ENCODE measurements around the gene DIABLO.
"Not testable (repeated sequence)": the region's sequence is repeated elsewhere in the genome, so short reads cannot be mapped to it uniquely, and the experiment has no call there.

Gene DIABLO

GRCh38 chr12:122226366-122227125 is 694 bp upstream of the DIABLO start:
- DNase-seq = no peak

- DNase-seq = no peak
These were observed 9.4 kb downstream of the DIABLO start for GRCh38 chr12:122216445-122216844.

DNA sequence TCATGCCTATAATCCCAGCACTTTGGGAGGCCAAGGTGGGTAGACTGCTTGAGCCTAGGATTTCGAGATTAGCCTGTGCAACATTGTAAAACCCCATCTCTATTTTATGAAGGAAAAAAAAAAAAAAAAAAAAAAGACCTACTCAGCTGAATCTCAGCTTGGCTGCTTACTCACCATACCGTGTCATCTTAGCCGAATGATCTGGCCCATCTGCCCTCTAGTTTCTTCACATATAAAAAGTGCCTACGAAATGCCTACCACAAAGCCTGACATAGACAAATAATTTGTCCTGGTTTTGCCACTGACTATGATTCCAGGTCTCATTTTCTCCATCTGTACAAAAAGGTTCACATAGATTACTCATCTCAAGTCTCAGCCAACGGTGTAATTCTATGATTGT is 10.1 kb downstream of the DIABLO start:
- DNase-seq = no peak

DNA sequence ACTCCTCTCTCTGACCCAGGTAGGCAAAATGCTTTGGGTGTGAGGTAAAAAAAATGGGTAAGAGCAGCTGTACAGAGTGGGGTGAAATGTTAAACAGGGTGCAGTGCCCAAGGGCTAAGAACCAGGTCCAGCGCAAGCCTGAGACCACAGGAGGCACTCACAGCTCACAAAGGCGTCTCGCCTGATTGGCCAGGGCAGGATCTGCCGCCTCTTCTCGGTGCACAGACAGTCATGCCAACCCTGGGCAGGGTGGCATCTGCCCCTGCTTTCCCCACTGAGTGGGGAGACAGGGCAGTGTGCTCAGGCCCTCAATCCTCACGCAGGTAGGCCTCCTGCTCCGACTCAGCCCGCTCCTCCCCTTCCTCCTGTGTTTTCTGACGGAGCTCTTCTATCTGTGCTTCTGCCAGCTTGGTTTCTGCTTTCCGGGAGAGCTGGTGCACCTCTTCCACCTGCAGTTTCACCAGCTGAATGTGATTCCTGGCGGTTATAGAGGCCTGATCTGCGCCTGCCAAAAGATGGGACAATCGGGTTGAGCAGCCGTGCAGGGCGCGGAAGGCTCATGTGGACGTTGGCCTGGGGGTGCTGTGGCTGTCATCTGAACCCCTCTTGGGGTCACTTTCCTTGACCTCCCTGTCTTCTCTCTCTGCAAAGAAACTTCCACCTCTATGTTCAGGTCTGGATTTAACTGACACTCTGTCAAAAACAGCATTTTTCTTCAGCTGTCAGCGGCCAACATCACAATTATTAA is 17.6 kb downstream of the DIABLO start:
- no peak for DNase-seq

- no peak for DNase-seq
These were observed 18.5 kb downstream of the DIABLO start for GRCh38 chr12:122207391-122207790.

DNA sequence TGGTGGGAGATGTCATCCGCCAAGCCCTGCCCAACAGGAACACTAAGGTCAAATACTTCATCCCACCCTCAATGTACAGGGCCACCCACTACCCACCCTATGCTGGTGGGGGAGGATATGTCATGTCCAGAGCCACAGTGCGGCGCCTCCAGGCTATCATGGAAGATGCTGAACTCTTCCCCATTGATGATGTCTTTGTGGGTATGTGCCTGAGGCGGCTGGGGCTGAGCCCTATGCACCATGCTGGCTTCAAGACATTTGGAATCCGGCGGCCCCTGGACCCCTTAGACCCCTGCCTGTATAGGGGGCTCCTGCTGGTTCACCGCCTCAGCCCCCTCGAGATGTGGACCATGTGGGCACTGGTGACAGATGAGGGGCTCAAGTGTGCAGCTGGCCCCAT is 18.9 kb downstream of the DIABLO start:
- DNase-seq = no peak

- DNase-seq = no peak
These were observed 19.6 kb downstream of the DIABLO start for GRCh38 chr12:122206111-122206881.

- DNase-seq = no peak
These were observed 20.6 kb downstream of the DIABLO start for GRCh38 chr12:122205053-122205925.

DNA sequence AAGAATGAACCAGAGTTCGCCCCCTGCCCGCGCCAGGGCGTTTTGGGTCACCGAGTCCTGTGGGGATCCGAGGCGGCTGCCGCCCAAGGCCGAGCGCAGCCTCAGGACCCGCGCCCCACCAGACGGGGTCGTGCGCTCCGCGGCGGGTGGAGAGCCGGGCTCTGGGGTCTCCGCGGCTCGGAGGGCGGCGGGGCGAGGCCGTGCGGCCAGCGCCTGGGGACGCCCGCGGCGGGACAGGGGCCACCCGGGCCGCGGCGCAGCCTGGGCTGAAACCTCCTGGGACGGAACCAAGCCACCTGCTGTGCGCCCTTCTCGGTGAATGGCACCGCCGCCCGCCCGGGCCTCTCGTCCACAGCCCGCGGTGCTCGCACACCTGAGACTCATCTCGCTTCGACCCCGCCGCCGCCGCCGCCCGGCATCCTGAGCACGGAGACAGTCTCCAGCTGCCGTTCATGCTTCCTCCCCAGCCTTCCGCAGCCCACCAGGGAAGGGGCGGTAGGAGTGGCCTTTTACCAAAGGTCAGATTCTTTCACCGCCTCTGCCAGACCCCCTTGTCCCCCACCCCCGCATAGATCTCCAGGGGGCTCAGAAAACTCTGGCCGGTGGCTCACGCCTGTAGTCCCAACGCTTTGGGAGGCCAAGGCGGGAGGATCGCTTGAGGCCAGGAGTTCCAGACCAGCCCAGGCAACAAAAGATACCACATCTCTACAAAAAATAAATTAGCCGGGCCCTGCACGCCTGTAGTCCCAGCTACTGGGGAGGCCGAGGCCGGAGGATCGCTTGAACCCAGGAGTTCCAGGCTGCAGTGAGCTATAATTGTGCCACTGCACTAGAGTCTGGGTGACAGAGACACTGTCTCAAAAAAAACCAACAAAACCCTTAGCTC is 21.4 kb downstream of the DIABLO start:
- DNase-seq = peak; percentile 56

DNA sequence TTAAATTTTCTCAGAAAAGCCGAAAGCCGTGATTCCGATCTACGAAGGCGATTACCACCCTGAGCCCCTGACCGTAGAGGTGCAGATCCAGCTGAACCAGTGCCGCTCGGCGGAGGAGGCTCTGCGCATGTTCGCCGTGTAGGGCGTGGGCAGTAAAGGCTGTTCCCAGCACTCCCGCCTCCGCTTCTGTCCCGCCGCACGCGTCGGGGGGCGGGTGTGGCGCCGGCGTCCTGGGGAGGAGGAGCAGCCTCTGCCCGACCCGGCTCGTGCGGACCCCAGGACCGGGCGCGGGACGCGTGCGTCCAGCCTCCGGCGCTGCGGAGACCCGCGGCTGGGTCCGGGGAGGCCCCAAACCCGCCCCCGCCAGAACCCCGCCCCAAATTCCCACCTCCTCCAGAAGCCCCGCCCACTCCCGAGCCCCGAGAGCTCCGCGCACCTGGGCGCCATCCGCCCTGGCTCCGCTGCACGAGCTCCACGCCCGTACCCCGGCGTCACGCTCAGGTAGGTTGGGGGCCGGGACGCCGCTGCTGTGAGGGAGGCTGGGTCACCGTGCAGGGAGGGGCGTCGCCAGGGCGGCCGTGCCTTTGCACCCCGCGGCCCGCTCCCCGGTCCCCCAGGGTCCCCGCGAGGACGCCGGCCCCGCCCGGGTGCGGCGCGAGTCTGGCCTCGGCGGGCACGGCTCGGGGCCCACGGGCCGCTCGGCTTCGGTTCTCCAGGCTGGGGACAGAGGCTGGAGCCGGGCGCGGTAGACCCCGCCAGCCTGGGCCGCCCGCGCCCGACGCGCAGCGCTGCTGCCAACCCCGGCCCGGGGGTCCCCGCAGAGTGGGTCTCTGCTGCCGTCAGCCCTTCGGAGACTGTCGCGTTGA is 22.3 kb downstream of the DIABLO start, which contains the start of gene B3GNT4:
B3GNT4 (plus strand) TSS at position 409 of the 866 bp plus-strand sequence. CDS start 910 bp downstream, outside the sequence.
- DNase-seq = peak; percentile 78

DNA sequence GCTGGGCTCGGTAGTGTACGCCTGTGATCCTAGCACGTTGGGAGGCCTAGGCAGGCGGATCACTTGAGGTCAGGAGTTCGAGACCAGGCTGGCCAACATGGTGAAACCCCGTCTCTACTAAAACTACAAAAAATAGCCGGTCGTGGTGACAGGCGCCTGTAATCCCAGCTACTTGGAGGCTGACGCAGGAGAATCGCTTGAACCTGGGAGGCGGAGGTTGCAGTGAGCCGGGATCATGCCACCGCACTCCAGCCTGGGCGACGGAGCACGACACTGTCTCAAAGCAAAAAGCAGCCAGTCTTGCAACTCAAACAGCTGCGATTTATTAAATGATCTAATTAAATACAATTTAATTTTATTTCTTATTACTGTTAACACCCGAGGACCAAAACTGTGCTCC is 23.0 kb downstream of the DIABLO start:
- DNase-seq = not testable (repeated sequence)

DNA sequence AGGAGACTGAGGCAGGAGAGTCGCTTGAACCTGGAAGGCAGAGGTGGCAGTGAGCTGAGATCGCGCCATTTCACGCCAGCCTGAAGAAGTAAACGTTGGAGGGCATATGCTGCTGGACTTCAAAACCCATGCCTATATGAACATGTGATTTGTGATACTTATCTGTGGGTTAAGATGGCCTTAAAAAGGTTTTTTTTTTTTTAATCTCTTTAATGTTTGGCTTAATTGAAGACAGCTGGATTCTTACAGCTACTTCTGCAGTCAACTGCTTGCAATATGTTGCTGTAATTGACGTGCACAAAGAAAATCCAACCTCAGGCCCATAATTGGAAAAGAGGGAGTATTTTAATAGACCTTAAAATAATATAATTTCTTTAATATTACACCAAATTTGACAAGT is 23.8 kb downstream of the DIABLO start:
- no peak for DNase-seq

DNA sequence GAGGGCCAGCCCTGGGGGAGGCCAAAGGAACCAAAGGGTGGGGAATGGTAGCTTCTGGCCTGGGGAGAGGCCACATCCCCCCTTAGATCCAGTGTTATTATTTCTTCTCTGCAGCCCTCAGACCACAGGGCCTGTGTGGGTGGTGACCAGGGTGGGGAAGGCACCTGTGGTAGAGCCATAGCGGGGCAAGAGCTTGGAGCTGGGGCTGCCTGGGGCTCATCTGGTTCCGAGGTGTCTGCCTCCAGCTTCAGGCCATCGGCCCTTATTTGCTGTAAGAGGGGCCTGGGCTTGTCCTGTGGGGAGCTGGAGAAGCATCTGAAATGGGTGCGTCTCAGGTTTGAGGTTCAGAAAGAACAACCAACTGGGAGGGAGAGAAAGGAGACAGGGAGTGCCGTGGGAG is 24.5 kb downstream of the DIABLO start:
- DNase-seq = no peak

GRCh38 chr12:122200541-122201175 is 25.2 kb downstream of the DIABLO start:
- no peak for DNase-seq

DNA sequence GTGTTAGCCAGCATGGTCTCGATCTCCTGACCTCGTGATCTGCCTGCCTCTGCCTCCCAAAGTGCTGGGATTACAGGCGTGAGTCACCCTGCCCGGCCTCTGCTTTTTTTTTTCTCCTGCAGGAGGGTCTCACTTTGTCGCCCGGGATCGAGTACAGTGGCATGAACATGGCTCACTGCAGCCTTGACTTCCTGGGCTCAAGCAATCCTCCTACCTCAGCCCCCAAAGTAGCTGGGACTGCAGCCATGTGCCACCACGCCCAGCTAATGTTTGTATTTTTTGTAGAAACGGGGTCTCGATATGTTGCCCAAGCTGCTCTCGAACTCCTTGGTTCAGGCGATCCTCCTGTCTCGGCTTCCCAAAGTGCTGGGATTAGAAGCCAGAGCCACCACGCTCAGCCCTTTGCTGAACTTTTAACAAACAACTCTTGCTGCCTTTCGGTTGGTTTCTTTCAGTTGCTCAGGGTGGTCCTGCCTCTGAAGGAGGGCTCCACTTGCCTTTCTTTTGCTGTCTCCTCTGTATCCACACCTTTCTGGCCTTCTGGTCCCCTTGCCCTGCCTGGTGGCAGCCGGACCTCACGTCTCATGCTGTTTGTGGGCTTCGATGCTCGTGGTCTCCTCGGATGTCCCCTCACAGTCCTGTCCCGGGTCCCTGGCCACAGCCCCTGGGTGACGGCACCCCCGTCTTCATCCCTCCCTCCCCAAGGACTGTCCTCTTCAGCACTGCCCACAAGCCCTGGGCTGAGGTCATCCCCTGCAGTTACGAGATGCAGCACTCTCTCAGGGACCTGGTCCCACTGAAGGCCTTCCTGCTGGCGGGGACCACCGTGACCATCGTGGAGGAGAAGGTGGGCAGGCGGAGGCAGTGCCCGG is 26.1 kb downstream of the DIABLO start:
- no peak for DNase-seq

DNA sequence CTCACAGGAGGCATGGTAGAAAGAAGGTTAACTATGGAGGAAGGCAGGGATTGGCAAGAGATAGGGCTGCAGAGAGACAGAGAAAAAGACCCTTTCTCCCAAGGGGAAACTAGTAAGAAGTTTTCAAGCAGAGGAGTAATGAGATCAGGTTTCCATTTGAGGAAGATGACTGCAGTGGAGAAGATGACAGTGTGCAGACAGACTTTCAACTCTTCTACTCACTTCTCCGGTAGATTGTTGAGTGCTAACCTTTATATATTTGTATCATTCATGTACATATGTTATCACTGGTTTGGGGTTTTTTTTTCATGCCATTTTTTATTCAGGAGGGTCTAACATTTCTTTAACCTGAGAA is 28.3 kb downstream of the DIABLO start:
- no peak for DNase-seq

DNA sequence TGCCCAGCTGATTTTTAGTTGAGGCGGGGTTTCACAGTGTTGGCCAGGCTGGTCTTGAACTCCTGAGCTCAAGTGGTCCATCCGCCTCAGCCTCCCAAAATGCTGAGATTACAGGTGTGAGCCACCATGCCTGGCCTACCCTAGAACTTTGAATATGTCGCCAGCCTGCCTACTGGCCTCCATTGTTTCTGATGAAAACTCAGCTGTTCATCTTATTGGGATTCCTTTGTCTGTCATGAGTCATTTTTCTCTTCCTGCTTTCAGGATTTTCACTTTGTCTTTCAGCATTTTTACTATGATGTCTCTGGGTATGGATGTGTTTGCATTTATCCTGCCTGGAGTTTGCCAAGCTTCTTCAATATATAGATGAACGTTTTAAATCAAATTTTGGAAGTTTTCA is 30.4 kb downstream of the DIABLO start:
- DNase-seq = no peak

DNA sequence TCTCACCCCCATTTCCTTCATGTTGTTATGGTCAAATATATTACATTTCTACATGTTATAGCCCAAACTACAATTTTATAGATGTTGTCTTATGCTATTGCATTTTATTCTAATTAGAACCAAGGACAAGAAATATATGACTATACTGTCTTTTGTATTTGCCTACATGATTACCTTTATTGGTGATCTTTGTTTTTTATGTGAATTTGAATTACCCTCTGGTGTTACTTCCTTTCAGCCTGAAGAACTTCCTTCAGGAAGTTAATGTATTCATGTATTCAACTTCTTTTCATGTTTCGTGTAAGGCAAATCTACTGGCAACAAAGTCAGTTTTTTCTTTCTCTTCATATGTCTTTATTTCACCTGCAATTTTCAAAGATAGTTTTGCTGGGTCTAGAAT is 31.0 kb downstream of the DIABLO start:
- DNase-seq = no peak

Data from right kidney (tissue), 1 donor.